Fibroblast of the aortic adventitia (primary cell): ENCODE measurements around the gene HMG20B. TPM values are rescaled to one million over a fixed set of nuclear protein-coding genes. Genes with fewer than 3 reads are reported as not detected.

ENCODE experiments used
- DNase-seq: peaks from one replicate; pipeline ENCODE4 v3.0.0-alpha.2; 2010; ENCODE audit warnings: low read depth
- H3K4me3 ChIP-seq: 2 replicates; pipeline ENCODE4 v1.5.1; 2011; ENCODE audit warnings: low read depth, mild to moderate bottlenecking, control low read depth, low read length, moderate library complexity
- CTCF ChIP-seq: IDR thresholded peaks from 2 replicates; pipeline ENCODE4 v1.5.1; 2011; ENCODE audit warnings: mild to moderate bottlenecking, low read length, control low read depth, inconsistent platforms; ENCODE audit not compliant: insufficient read depth
- total RNA-seq: library from RNA; depleted of rRNA; stranded (reverse); fragments of >200 nt; gene quantifications from 2 replicates; pipeline ENCODE4 v1.2.3, GENCODE V29; 2012; ENCODE audit warnings: low replicate concordance

The HMG20B gene
- total RNA-seq, 1 donor = 56.6 TPM

GRCh38 chr19:3547767-3548282 is 24.9 kb upstream of the HMG20B start:
- no peak overlapping the region for H3K4me3 ChIP-seq
- no peak for DNase-seq
- TF ChIP-seq CTCF = no peak

GRCh38 chr19:3548606-3549005 is 24.1 kb upstream of the HMG20B start:
- no peak for DNase-seq
- no peak overlapping the region for H3K4me3 ChIP-seq
- no peak for TF ChIP-seq CTCF

GRCh38 chr19:3549816-3550215 is 22.9 kb upstream of the HMG20B start:
- no peak for TF ChIP-seq CTCF
- no peak for DNase-seq
- no peak overlapping the region for H3K4me3 ChIP-seq

- DNase-seq = no peak
- no peak overlapping the region for H3K4me3 ChIP-seq
Measured at GRCh38 chr19:3550947-3551791, 21.6 kb upstream of the HMG20B start.

GRCh38 chr19:3551792-3552095 is 21.0 kb upstream of the HMG20B start:
- no peak for TF ChIP-seq CTCF
- no peak overlapping the region for H3K4me3 ChIP-seq
- no peak for DNase-seq

More at GRCh38 chr19:3550947-3551791, 21.6 kb upstream of the HMG20B start:
- TF ChIP-seq CTCF = no peak

- no peak overlapping the region for H3K4me3 ChIP-seq
- no peak for TF ChIP-seq CTCF
- DNase-seq = no peak
Measured at GRCh38 chr19:3554254-3555083, 18.3 kb upstream of the HMG20B start.
